HG03460 (cell line): ENCODE measurements around the gene NEMP1.

ENCODE experiments used
- ATAC-seq: cut with Tn5 transposase; IDR thresholded peaks from one replicate; pipeline ENCODE4 v1.9.1; 2021; ENCODE audit not compliant: unreplicated experiment

Gene NEMP1

GRCh38 chr12:57107456-57108155 lies 29.0 kb upstream of the NEMP1 start:
- no peak for ATAC-seq

DNA sequence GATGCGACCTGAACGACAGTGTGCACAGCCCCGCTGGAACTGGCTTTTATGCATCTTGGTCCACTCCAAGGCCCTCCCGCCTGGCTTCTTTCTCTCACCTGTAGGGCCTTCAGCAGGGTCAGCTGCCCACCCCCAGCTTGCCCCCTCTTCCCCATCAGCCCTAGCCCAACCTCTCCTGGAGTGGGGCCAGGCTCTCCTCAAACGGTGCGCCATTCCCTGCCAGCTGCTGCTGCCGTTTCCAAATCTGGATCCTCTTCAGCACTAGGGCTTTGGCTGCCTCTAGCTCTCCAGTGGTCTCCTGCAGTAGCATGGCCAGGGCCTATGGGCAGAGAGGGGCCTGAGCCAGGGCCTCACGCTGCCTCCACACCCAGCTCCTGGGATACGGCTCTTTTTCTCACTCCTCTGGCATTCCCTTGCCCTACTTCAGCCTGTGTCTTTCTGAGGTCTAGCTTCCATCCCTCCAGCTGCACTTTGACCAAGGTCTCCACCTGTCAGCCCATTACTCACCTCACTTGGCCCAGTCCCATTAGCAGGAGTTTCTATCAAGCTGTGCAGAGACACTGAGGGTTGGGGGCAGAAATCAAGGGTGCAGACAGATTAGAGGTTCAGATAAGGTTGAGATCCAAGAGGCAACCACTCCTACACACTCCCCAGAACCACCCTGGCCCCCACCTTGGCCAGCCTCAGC lies 27.6 kb upstream of the NEMP1 start:
- ATAC-seq, result no peak

- no peak for ATAC-seq
Measured at GRCh38 chr12:57105011-57105753, 26.6 kb upstream of the NEMP1 start.

DNA sequence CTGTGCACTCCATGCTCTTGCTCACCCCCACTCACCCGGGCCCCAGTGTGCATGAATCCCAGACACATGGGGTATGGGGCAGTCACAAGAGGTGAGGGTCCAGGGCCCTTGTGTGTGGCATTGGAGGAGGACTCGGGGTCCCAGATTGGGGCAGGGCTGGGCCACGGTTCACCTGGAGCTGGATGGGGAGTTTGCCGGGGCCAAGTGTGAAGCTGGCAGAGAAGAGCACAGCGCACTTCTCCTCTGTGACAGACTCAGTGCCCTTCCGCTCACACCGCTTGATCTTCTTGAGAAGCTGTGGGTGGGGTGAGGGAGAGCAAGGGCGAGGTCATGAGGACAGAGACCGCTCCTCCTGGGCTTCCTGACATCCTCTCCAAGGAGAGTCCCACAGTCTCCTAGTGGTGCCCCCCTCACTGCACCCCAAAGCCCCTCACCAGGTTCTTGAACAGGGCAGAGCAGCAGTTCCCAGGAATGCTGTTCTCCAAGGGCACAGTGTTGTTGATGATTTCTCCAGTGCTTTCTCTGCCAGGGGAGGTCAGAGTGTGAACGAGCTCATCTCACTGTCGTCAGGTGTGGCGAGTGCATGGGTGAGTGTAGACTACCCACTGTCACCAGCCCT lies 25.8 kb upstream of the NEMP1 start:
- ATAC-seq, result no peak

DNA sequence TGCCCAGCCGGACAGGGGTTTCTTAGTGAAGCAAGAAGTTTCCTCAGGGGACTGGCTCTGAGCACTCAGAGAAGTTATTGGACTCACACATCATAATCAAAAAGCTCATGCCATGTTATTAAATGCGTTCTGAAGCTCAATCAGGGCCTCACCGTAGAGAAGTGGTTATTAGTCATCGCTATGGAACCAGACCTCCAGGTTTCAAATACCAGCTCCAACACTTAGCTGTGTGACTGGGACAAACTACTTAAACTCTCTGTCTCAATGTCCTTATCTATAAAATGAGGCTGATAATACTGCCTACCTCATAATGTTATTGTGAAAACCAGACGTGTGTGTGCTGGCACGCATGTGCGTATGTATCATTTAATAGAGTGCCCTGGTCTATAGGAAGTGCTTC lies 25.3 kb upstream of the NEMP1 start:
- no peak for ATAC-seq

DNA sequence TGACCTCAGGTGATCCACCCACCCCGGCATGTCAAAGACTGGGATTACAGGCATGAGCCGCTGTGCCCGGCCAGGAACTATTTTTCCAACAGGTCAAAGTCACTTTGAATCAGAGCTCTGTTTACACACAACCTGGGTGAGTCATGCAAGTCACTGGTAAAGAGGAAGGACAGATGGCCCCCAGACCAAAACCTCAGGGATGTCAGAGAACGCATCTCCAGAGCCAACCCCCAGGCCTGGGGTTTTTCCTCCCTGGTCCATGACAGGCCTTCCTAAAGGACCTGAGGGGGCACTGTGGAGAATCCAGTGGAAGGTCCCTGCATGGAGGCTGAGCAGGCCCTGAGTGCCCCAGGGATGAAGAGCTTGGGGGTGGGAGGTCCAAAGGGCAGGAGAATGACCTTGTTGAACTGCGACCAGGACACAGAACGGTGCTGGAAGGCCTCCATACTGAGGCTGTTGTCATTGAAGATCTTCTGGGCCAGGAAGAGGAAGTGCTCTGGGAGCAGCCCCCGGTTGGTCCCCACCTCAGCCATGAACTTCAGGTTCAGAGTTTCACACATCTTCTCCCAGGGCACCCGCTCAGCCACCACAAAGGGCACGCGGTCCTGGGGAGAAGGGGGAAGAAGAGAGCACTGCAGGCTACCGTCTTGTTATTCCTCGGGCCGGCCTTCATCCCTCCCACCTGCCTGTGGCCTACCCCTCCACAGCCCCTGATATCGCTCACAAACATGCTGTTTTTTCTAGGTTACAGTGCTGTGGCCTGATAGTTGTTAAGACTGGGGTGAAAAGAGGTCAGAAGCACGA lies 23.5 kb upstream of the NEMP1 start:
- ATAC-seq, result no peak

- ATAC-seq, result no peak
Measured at GRCh38 chr12:57099766-57100165, 21.2 kb upstream of the NEMP1 start.

DNA sequence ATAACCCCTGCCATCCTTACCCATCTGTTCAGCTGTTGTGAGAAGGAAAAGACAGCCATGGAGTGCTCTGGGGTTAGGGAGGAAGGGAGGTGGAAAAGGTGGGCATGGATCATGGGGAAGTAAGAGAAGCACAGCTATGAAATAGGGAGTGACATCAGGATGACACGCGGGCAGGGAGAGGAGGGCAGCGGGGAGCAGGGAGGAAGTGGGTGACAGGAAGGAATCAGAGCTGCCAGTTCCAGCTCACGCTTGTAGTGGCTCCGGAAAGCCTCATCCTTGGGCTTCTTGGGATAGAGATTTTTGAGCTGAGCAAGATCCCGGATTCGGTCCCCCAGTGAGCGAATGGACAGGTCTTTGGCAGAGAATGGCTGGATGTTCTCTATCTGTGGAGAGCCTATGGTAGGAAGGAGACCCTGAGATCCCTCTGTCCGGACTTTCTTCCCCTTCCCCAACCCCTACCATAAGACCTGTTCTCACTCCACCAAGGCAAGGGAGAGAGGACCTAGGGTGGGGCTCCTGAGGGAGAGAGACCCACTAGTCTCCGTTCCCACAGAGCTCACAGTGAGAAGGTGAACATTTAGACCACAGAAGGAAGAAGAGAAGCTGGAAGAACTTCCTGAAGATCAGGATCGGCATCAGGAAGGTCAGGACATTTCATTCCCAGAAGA lies 20.6 kb upstream of the NEMP1 start:
- ATAC-seq, result no peak

- no peak for ATAC-seq
Measured at GRCh38 chr12:57098546-57098945, 20.0 kb upstream of the NEMP1 start.

DNA sequence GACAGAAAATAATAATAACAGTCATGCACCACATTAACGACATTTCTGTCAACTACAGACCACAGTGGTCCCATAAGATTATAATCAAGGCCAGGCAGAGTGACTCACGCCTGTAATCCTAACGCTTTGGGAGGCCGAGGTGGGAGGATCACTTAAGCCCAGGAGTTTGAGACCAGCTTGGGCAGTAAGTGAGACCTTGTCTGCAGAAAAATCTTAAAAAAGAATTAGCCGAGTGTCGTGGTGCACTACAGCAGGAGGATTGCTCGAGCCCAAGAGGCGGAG lies 18.9 kb upstream of the NEMP1 start:
- no peak for ATAC-seq

DNA sequence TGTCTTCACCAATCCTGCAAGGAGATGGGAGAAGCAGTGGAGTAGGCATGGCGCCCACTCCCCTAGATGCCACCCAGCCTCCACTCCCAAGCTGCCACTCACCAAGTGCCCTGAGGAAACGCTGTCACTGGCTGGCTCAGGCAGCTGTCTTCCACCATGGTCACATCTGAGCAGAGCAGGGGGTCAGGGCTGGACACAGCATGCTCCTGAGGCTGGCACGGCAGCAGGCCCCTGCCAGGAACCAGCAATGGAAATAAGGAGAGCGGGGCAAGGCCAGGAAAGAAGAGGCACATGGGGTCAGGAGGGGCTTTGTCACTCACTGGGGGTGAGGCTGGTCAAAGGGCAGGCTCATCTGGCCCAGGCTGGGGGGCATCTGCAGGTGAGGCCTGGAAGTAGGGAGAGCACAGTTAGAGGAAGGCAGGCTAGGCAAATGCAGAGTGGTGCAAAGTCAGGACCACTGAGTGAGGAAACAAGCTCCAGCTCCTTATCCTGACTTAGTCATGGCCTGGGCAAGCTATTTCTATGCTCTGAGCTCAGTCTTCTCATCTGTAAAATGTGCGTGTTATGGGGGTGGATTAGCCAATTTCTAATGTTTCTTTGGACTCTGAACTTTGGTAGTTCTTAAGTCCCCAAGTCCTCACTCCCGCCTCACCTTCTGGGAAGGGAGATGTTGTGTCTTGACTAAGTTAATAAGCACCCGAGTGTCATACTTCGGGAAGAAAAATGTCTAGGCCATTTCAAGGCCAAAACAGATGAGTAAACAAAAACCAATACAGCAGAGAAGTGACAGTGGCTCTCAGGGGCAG lies 18.4 kb upstream of the NEMP1 start:
- no peak for ATAC-seq

GRCh38 chr12:57096099-57096572 lies 17.5 kb upstream of the NEMP1 start:
- no peak for ATAC-seq

GRCh38 chr12:57095440-57095839 lies 16.8 kb upstream of the NEMP1 start:
- no peak for ATAC-seq

- no peak for ATAC-seq
Measured at GRCh38 chr12:57094208-57095160, 15.9 kb upstream of the NEMP1 start.

DNA sequence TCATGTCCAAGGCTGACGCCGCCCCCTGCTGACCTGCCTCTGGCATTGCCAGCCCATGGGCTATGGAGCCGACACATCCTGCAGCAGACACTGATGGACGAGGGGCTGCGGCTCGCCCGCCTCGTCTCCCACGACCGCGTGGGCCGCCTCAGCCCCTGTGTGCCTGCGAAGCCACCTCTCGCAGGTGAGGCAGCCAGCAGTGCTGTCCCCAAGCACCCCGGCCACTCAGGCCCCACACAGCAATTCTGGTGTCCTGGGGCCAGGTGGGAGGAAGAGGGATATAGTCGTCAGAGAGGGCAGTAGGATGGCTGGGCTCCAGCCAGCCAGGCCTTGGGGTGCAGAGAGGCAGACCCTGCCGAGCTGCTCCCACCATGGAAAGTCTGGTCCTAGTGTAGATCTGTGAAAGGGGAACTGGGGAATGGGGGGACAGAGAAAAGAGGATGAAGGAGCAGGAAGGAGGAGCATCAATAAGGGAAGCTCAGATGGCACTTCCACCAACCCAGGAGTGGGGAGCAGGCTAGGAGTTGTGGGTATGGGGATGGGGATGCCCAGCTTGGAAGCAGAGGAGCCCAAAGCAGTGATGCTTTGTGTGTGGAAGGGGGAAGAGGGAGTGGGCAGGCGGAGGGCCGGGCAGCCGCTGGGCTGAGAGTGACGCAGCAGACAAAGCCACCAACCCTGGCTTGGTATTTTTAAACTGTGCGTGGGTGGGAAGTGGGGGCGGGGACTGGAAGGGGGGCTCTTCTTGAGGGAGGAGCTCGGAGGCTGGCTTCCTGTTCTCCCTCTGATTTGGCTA lies 15.0 kb upstream of the NEMP1 start:
- no peak for ATAC-seq

DNA sequence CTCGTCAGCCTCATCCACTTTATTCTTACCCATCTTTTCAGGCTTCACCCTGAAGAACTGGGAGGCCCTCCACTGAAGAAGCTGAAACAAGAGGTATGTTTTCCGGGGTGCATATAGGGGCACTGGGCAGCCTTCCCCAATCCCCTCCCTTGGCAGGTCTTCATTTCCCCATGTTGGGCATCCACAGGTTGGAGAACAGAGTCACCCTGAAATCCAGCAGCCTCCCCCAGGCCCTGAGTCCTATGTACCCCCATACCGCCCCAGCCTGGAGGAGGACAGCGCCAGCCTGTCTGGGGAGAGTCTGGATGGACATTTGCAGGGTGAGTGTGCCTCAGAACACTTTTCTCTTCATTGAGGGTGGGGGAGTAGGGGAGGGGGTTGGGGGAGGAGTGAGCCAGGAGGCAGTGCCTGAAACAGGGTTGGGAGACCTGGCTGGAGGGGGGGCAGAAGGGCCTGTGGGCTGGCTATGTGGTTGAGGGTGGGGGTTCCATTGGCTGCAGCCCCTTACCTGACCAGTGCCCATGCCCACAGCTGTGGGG lies 14.4 kb upstream of the NEMP1 start:
- no peak for ATAC-seq

DNA sequence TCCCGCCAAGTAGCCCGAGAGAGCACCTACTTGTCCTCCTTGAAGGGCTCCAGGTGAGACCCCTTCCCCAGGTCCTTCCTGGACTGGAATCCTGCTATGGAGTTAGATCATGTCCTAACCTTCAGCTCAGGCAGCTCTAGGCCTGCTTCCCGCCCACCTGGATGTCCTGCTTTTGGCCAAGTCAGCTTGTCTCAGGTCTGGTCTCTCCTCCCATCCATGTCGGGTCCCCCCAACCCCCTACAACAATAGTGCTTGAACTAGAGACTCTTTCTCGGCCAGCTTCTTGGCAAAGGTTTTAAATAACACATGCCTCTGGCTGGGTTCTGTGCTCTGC lies 13.9 kb upstream of the NEMP1 start:
- no peak for ATAC-seq
